HCT116 (cell line): ENCODE measurements around the gene RASL12. TPM values are rescaled to one million over a fixed set of nuclear protein-coding genes. Genes with fewer than 3 reads are reported as not detected.

Source experiments
- ATAC-seq: fragments of 200-7000 bp; cut with Tn5 transposase; 2 replicates; pipeline ENCODE4 v1.9.1; 2020; ENCODE audit warnings: mild to moderate bottlenecking, moderate library complexity
- BruUV-seq: library from RNA; stranded (reverse); fragments of 400-500 nt; replicated peaks from 2 replicates; lab custom pipeline; 2021; lab: Mats Ljungman, UMichigan
- CTCF ChIA-PET: fragments of 300-600 bp; sonication (Branson Sonifier 250); formaldehyde crosslinking; loops from one replicate; lab custom pipeline; 2021; ENCODE audit warnings: antibody characterized with exemption; lab: Charles Lee
- POLR2A ChIA-PET: fragments of 300-600, 350-600 bp; sonication (Branson Sonifier 250); formaldehyde crosslinking; loops from one replicate; lab custom pipeline; 2021; ENCODE audit warnings: antibody characterized with exemption; lab: Charles Lee
- RAD21 ChIA-PET, 2 experiments: fragments of 300-600 bp; sonication (Branson Sonifier 250); formaldehyde crosslinking; loops; one replicate each; lab custom pipeline; 2023; ENCODE audit warnings: low total read pairs in 2 of 2; ENCODE audit not compliant: uncharacterized antibody in 2 of 2, unreplicated experiment in 2 of 2, low non-redundant PET in 1 of 2; lab: Charles Lee
- DNase-seq: peaks from one replicate; pipeline ENCODE4 v3.0.0-alpha.2; 2010; ENCODE audit warnings: low read depth, low spot score
- H2AFZ ChIP-seq: fragments of 200-600 bp; shearing (Covaris generic), sonication (generic); 2 replicates; pipeline ENCODE4 v1.6.1; 2017; ENCODE audit warnings: low read depth, mixed run types, mixed read lengths, antibody characterized with exemption, low read length; ENCODE audit not compliant: poor library complexity, severe bottlenecking
- H3K27ac ChIP-seq: 2 replicates; pipeline ENCODE4 v1.5.1; 2012; ENCODE audit warnings: low read depth, low read length
- H3K27me3 ChIP-seq: fragments of 200-600 bp; sonication (generic); 2 replicates; pipeline ENCODE4 v1.6.1; 2016; ENCODE audit warnings: mixed run types, low read length, mixed read lengths; ENCODE audit not compliant: insufficient read depth
- H3K36me3 ChIP-seq, 2 experiments: fragments of 200-500 bp in 1 of 2; fragments of 200-600 bp in 1 of 2; sonication (Bioruptor generic) in 1 of 2; sonication (generic) in 1 of 2; 2 replicates each; pipeline versions ENCODE4 v1.5.1 to v1.6.1; 2014 to 2016; ENCODE audit warnings: low read length in 2 of 2, inconsistent platforms in 1 of 2, mixed read lengths in 1 of 2, mixed run types in 1 of 2; ENCODE audit not compliant: insufficient read depth in 2 of 2, control insufficient read depth in 1 of 2
- H3K4me1 ChIP-seq, 2 experiments: fragments of 200-600 bp in 1 of 2; sonication (generic) in 1 of 2; 2 replicates each; pipeline versions ENCODE4 v1.5.1 to v1.6.1; 2012 to 2017; ENCODE audit warnings: low read length in 2 of 2, inconsistent platforms in 1 of 2, mild to moderate bottlenecking in 1 of 2, mixed read lengths in 1 of 2, mixed run types in 1 of 2, moderate library complexity in 1 of 2; ENCODE audit not compliant: insufficient read depth in 2 of 2, control insufficient read depth in 1 of 2
- H3K4me2 ChIP-seq: fragments of 200-600 bp; sonication (generic); 2 replicates; pipeline ENCODE4 v1.6.1; 2017; ENCODE audit warnings: mixed run types, low read length, mixed read lengths
- H3K4me3 ChIP-seq, 2 experiments: fragments of 200-600 bp in 1 of 2; sonication (generic) in 1 of 2; replicated peaks in 1 of 2; 2 replicates each; pipeline ENCODE4 v1.5.1; 2011 to 2016; ENCODE audit warnings: low read length in 2 of 2, control low read depth in 1 of 2, low read depth in 1 of 2, mild to moderate bottlenecking in 1 of 2, mixed read lengths in 1 of 2, mixed run types in 1 of 2
- H3K79me2 ChIP-seq: fragments of 200-600 bp; sonication (generic); 2 replicates; pipeline ENCODE4 v1.6.1; 2017; ENCODE audit warnings: mild to moderate bottlenecking, mixed run types, low read length, moderate library complexity, mixed read lengths; ENCODE audit not compliant: insufficient read depth
- H3K9ac ChIP-seq: fragments of 200-600 bp; sonication (generic); 2 replicates; pipeline ENCODE4 v1.6.1; 2016; ENCODE audit warnings: low read length, mixed read lengths
- H3K9me2 ChIP-seq: fragments of 200-600 bp; sonication (generic), shearing (Covaris generic); 2 replicates; pipeline ENCODE4 v1.6.1; 2017; ENCODE audit warnings: mixed run types, mild to moderate bottlenecking, moderate library complexity; ENCODE audit not compliant: insufficient read depth
- H3K9me3 ChIP-seq, 2 experiments: fragments of 200-500 bp in 1 of 2; fragments of 200-600 bp in 1 of 2; sonication (Bioruptor generic) in 1 of 2; sonication (generic) in 1 of 2; 2 replicates each; pipeline ENCODE4 v1.6.1; 2014 to 2017; ENCODE audit warnings: low read length in 2 of 2, mixed read lengths in 2 of 2, inconsistent platforms in 1 of 2, low read depth in 1 of 2, mild to moderate bottlenecking in 1 of 2, mixed run types in 1 of 2, moderate library complexity in 1 of 2; ENCODE audit not compliant: control insufficient read depth in 1 of 2, insufficient read depth in 1 of 2
- H4K20me1 ChIP-seq: fragments of 200-600 bp; sonication (generic), shearing (Covaris generic); 2 replicates; pipeline ENCODE4 v1.6.1; 2017; ENCODE audit warnings: mixed run types, mild to moderate bottlenecking, moderate library complexity; ENCODE audit not compliant: insufficient read depth
- CBX3 ChIP-seq: IDR thresholded peaks from 2 replicates; pipeline ENCODE4 v1.6.1; 2012; ENCODE audit warnings: low read depth
- CEBPB ChIP-seq: IDR thresholded peaks from 2 replicates; pipeline ENCODE4 v1.6.1; 2012; ENCODE audit warnings: low read depth
- EGR1 ChIP-seq: IDR thresholded peaks from 2 replicates; pipeline ENCODE4 v1.6.1; 2012; ENCODE audit warnings: low read depth
- ELF1 ChIP-seq: IDR thresholded peaks from 2 replicates; pipeline ENCODE4 v1.6.1; 2012; ENCODE audit warnings: low read depth, borderline replicate concordance
- EZH2 ChIP-seq: fragments of 200-600 bp; sonication (generic); IDR thresholded peaks from 2 replicates; pipeline ENCODE4 v1.6.1; 2017; ENCODE audit warnings: antibody characterized with exemption, mixed run types
- EZH2phosphoT487 ChIP-seq: fragments of 200-600 bp; IDR thresholded peaks from 2 replicates; pipeline ENCODE4 v1.6.1; 2018; ENCODE audit warnings: antibody characterized with exemption, borderline replicate concordance
- FOSL1 ChIP-seq: IDR thresholded peaks from 2 replicates; pipeline ENCODE4 v1.6.1; 2012; ENCODE audit warnings: low read depth
- JUND ChIP-seq: IDR thresholded peaks from 2 replicates; pipeline ENCODE4 v1.6.1; 2012
- POLR2AphosphoS5 ChIP-seq: IDR thresholded peaks from 2 replicates; pipeline ENCODE4 v1.6.1; 2011; ENCODE audit warnings: mild to moderate bottlenecking, low read depth, low read length, moderate library complexity
- RAD21 ChIP-seq: IDR thresholded peaks from 2 replicates; pipeline ENCODE4 v1.6.1; 2012; ENCODE audit warnings: low read depth, mild to moderate bottlenecking
- SIN3A ChIP-seq: IDR thresholded peaks from 2 replicates; pipeline ENCODE4 v1.6.1; 2012; ENCODE audit warnings: low read depth
- SP1 ChIP-seq: IDR thresholded peaks from 2 replicates; pipeline ENCODE4 v1.6.1; 2012; ENCODE audit warnings: low read depth
- SRF ChIP-seq: IDR thresholded peaks from 2 replicates; pipeline ENCODE4 v1.6.1; 2012; ENCODE audit warnings: low read depth
- TCF7L2 ChIP-seq: IDR thresholded peaks from 2 replicates; pipeline ENCODE4 v1.7.0; 2011; ENCODE audit warnings: borderline replicate concordance, inconsistent platforms; ENCODE audit not compliant: insufficient read depth, insufficient read length; ENCODE audit errors: extremely low read depth
- YY1 ChIP-seq: IDR thresholded peaks from 2 replicates; pipeline ENCODE4 v1.6.1; 2011; ENCODE audit warnings: low read length, low read depth, moderate library complexity, mild to moderate bottlenecking; ENCODE audit not compliant: insufficient replicate concordance; ENCODE audit errors: extremely low read depth
- ZFX ChIP-seq: fragments of 450-650 bp; IDR thresholded peaks from 2 replicates; pipeline ENCODE4 v1.6.1; 2017
- ZNF274 ChIP-seq: fragments of 200-500 bp; sonication (Bioruptor generic); IDR thresholded peaks from 2 replicates; pipeline ENCODE4 v1.6.1; 2014; ENCODE audit warnings: mild to moderate bottlenecking, low read depth, low read length, inconsistent platforms
- intact Hi-C: fragments of 100-400 bp; cut with micrococcal nuclease; formaldehyde crosslinking; loops from 2 replicates; pipeline ENCODE4 v1.10.0; 2022
- total RNA-seq: library from RNA; stranded (reverse); gene quantifications from one replicate; pipeline ENCODE4 v1.2.1, GENCODE V29; 2021; ENCODE audit not compliant: unreplicated experiment
- TF ChIP-seq, protein P1 (sequence below): IDR thresholded peaks from 2 replicates; pipeline ENCODE4 v1.6.1; 2011; ENCODE audit warnings: mild to moderate bottlenecking, low read length, moderate library complexity; ENCODE audit not compliant: insufficient replicate concordance; ENCODE audit errors: extremely low read depth
- TF ChIP-seq, protein P2 (sequence below): IDR thresholded peaks from 2 replicates; pipeline ENCODE4 v1.6.1; 2012; ENCODE audit warnings: low read depth
- TF ChIP-seq, protein P3 (sequence below): IDR thresholded peaks from 2 replicates; pipeline ENCODE4 v1.6.1; 2012

The RASL12 gene
- total RNA-seq, 1 experiment from 2014 or later, result 0.25 TPM

DNA sequence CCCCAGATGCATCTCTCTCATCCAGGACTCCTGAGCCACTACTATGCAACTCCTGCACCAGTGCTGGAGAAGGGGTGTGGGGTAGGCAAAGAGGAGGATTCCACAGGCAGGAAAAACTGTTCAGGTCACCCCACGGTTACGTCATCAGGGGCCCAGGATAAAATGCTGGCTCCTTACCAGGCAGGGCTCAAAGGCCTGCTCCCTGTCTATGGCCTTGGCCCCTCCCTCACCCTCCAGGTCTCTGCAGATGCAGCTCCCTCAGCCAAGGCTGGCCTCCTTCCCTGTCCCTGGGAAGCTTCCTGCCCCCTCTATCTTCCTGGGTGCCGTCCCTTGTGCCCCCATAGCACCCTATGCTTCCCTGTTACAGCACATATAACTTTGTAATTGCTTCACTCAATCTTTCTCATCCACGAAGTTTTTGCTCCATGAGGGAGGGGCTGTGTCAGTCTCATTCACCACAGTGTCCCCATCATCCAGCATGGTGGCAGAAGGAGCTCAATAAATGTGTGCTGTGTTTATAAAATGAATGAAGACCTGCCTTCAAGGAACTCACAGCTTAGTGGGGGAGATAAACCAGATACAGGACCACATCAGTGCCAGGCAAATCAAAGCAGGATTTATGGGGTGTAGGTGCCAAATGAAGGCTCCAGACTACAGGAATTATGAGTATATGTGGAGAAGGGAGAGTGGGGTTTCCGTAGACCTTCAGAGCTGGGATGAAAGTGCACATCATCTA, 27.4 kb upstream of the RASL12 start (continued):
- TF ChIP-seq POLR2AphosphoS5 (no peak), SIN3A (no peak), CBX3 (no peak)

DNA sequence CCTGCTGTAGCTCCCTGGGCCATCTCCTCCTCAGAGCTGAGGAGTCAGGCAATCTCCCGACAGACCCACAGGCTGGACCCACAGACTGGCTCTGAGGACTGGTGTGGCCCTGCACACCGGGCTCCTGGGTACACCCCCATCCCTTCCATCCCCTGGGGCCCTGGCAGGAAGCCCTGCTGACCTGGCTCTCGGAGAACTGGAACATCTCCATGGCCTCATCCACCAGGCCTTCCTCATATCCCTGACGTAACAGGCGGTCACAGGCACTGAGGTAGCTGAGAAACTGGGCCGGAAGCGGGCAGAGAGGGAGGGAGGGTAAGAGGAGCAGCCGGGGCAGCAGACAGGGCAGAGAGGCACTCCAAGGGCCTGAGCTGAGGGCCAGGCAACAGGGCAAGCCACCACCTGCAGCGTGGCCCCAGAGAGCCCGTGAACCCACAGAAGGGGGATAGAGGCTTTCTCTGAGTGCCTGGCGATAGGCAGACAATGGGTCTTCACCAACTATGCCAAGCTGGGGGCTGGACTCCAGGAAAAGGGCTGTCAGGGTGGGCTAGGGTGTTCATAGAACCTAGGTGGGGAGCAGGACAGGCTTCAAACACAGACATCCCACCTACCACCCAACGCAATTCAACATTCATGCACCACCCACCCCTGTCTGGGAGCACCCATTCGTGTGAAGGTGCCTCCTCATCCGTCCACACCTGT, 26.7 kb upstream of the RASL12 start:
- H3K36me3 ChIP-seq, result peaks cover 6% of the 10 kb centered on the region in 2 experiments; a peak in 3 of 4 replicates
- no peak overlapping the region for H3K4me3 ChIP-seq
- H2AFZ ChIP-seq, result no peak overlapping the region
- intact Hi-C loops, result no loop called here
- no peak for ATAC-seq
- H3K4me1 ChIP-seq, result no peaks in the 10 kb centered on the region
- no peak overlapping the region for H3K27ac ChIP-seq
- no peaks in the 10 kb centered on the region for H3K9me3 ChIP-seq
- no TSS peak for BruUV-seq
- no peaks in the 10 kb centered on the region for H3K9me2 ChIP-seq
- POLR2A ChIA-PET, result no interaction called here
- H4K20me1 ChIP-seq, result no peaks in the 10 kb centered on the region
- H3K4me2 ChIP-seq, result no peak overlapping the region
- CTCF ChIA-PET, result interaction anchor here (1.1 kb wide), 1 partner anchor 8 kb away, joined by 3 read pairs; no protein-coding TSS in a partner anchor
- DNase-seq, result no peak
- H3K79me2 ChIP-seq, result no peaks in the 10 kb centered on the region
- no peak overlapping the region for H3K9ac ChIP-seq
- RAD21 ChIA-PET, result no interaction called here
- H3K27me3 ChIP-seq, result no peaks in the 10 kb centered on the region
- TF ChIP-seq, protein P1, sequence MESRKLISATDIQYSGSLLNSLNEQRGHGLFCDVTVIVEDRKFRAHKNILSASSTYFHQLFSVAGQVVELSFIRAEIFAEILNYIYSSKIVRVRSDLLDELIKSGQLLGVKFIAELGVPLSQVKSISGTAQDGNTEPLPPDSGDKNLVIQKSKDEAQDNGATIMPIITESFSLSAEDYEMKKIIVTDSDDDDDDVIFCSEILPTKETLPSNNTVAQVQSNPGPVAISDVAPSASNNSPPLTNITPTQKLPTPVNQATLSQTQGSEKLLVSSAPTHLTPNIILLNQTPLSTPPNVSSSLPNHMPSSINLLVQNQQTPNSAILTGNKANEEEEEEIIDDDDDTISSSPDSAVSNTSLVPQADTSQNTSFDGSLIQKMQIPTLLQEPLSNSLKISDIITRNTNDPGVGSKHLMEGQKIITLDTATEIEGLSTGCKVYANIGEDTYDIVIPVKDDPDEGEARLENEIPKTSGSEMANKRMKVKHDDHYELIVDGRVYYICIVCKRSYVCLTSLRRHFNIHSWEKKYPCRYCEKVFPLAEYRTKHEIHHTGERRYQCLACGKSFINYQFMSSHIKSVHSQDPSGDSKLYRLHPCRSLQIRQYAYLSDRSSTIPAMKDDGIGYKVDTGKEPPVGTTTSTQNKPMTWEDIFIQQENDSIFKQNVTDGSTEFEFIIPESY, result no peak
- TF ChIP-seq CBX3, result no peak
- no peak for TF ChIP-seq FOSL1
- TF ChIP-seq CEBPB, result no peak
- TF ChIP-seq TCF7L2, result no peak
- TF ChIP-seq, protein P2, sequence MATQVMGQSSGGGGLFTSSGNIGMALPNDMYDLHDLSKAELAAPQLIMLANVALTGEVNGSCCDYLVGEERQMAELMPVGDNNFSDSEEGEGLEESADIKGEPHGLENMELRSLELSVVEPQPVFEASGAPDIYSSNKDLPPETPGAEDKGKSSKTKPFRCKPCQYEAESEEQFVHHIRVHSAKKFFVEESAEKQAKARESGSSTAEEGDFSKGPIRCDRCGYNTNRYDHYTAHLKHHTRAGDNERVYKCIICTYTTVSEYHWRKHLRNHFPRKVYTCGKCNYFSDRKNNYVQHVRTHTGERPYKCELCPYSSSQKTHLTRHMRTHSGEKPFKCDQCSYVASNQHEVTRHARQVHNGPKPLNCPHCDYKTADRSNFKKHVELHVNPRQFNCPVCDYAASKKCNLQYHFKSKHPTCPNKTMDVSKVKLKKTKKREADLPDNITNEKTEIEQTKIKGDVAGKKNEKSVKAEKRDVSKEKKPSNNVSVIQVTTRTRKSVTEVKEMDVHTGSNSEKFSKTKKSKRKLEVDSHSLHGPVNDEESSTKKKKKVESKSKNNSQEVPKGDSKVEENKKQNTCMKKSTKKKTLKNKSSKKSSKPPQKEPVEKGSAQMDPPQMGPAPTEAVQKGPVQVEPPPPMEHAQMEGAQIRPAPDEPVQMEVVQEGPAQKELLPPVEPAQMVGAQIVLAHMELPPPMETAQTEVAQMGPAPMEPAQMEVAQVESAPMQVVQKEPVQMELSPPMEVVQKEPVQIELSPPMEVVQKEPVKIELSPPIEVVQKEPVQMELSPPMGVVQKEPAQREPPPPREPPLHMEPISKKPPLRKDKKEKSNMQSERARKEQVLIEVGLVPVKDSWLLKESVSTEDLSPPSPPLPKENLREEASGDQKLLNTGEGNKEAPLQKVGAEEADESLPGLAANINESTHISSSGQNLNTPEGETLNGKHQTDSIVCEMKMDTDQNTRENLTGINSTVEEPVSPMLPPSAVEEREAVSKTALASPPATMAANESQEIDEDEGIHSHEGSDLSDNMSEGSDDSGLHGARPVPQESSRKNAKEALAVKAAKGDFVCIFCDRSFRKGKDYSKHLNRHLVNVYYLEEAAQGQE, result no peak
- TF ChIP-seq POLR2AphosphoS5, result no peak
- TF ChIP-seq ZNF274, result no peak
- TF ChIP-seq YY1, result no peak
- TF ChIP-seq, protein P3, sequence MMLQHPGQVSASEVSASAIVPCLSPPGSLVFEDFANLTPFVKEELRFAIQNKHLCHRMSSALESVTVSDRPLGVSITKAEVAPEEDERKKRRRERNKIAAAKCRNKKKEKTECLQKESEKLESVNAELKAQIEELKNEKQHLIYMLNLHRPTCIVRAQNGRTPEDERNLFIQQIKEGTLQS, result no peak
- TF ChIP-seq EZH2, result no peak
- no peak for TF ChIP-seq SRF
- no peak for TF ChIP-seq JUND
- no peak for TF ChIP-seq EZH2phosphoT487
- no peak for TF ChIP-seq ZFX
- no peak for TF ChIP-seq EGR1
- no peak for TF ChIP-seq RAD21
- no peak for TF ChIP-seq ELF1
- no peak for TF ChIP-seq SP1
